Bronchial epithelial cell (primary cell): ENCODE results near the gene FADS2. TPM values are rescaled to one million over a fixed set of nuclear protein-coding genes. Genes with fewer than 3 reads are reported as not detected.

ENCODE experiments used
- DNase-seq: peaks from one replicate; pipeline ENCODE4 v3.0.0-alpha.2; 2010; ENCODE audit warnings: low read depth
- FAIRE-seq: peaks from 2 replicates; lab custom pipeline; 2011; peaks lifted over from hg19 to GRCh38; lab: Jason Lieb, UNC
- H3K27me3 ChIP-seq: 2 replicates; pipeline ENCODE4 v1.5.1; 2011; ENCODE audit warnings: low read length; ENCODE audit not compliant: control insufficient read depth, insufficient read depth
- H3K36me3 ChIP-seq: 2 replicates; pipeline ENCODE4 v1.5.1; 2011; ENCODE audit warnings: low read length; ENCODE audit not compliant: control insufficient read depth, insufficient read depth
- H3K4me3 ChIP-seq: 2 replicates; pipeline ENCODE4 v1.5.1; 2011; ENCODE audit warnings: mild to moderate bottlenecking, low read depth, low read length, control low read depth
- CTCF ChIP-seq: IDR thresholded peaks from 2 replicates; pipeline ENCODE4 v1.5.1; 2011; ENCODE audit warnings: mild to moderate bottlenecking, moderate library complexity, low read length, control low read depth, inconsistent platforms; ENCODE audit not compliant: insufficient read depth, severe bottlenecking
- total RNA-seq: library from RNA; depleted of rRNA; stranded (reverse); fragments of >200 nt; gene quantifications from 2 replicates; pipeline ENCODE4 v1.2.1, GENCODE V29; 2014

FADS2 gene
- total RNA-seq, 1 donor from 2014 or later, result 34.2 TPM

GRCh38 chr11:61815790-61816735, 12.0 kb upstream of the FADS2 start:
- FAIRE-seq (no peak), DNase-seq (peak; percentile 84)
- Histone ChIP-seq H3K27me3 (no peaks in the 10 kb centered on the region), H3K4me3 (peak overlapping the region; percentile 63), H3K36me3 (peaks cover 1% of the 10 kb centered on the region)
- no peak for TF ChIP-seq CTCF

GRCh38 chr11:61816736-61817455, 11.2 kb upstream of the FADS2 start, which contains the start of gene FADS1:
TSS of gene FADS1 (minus strand) at chr11:61817003. CDS start at chr11:61816929, 74 bp downstream.
- H3K27me3 ChIP-seq, result no peaks in the 10 kb centered on the region
- peak; percentile 79 for TF ChIP-seq CTCF
- peak; percentile 75 for DNase-seq
- peaks cover 1% of the 10 kb centered on the region for H3K36me3 ChIP-seq
- FAIRE-seq, result no peak
- peak within 1 kb of the TSS; percentile 63 for H3K4me3 ChIP-seq

- TF ChIP-seq CTCF, result no peak
- DNase-seq, result no peak
- Histone ChIP-seq H3K4me3 (no peak overlapping the region), H3K36me3 (no peaks in the 10 kb centered on the region), H3K27me3 (no peaks in the 10 kb centered on the region)
- no peak for FAIRE-seq
Measured at GRCh38 chr11:61817471-61818202, 10.5 kb upstream of the FADS2 start.

- no peaks in the 10 kb centered on the region for H3K27me3 ChIP-seq
- FAIRE-seq (no peak), DNase-seq (peak; percentile 94)
- H3K4me3 ChIP-seq, result no peak overlapping the region
- H3K36me3 ChIP-seq, result no peaks in the 10 kb centered on the region
- no peak for TF ChIP-seq CTCF
Measured at GRCh38 chr11:61820174-61820573, 7.9 kb upstream of the FADS2 start.

GRCh38 chr11:61826930-61827570, 1.1 kb upstream of the FADS2 start:
- Histone ChIP-seq H3K27me3 (no peaks in the 10 kb centered on the region), H3K4me3 (peak overlapping the region; percentile 61), H3K36me3 (no peaks in the 10 kb centered on the region)
- DNase-seq (no peak), FAIRE-seq (no peak)
- no peak for TF ChIP-seq CTCF
